Effector CD4-positive, alpha-beta T cell (primary cell): ENCODE measurements around the gene GBX2. TPM values are rescaled to one million over a fixed set of nuclear protein-coding genes. Genes with fewer than 3 reads are reported as not detected.

ENCODE experiments used
- DNase-seq: peaks from one replicate; pipeline ENCODE4 v3.0.0-alpha.2; 2020
- total RNA-seq: gene quantifications from one replicate; lab custom pipeline; 2026; lab: John Stamatoyannopoulos, UW

Gene GBX2
- not detected for total RNA-seq

DNA sequence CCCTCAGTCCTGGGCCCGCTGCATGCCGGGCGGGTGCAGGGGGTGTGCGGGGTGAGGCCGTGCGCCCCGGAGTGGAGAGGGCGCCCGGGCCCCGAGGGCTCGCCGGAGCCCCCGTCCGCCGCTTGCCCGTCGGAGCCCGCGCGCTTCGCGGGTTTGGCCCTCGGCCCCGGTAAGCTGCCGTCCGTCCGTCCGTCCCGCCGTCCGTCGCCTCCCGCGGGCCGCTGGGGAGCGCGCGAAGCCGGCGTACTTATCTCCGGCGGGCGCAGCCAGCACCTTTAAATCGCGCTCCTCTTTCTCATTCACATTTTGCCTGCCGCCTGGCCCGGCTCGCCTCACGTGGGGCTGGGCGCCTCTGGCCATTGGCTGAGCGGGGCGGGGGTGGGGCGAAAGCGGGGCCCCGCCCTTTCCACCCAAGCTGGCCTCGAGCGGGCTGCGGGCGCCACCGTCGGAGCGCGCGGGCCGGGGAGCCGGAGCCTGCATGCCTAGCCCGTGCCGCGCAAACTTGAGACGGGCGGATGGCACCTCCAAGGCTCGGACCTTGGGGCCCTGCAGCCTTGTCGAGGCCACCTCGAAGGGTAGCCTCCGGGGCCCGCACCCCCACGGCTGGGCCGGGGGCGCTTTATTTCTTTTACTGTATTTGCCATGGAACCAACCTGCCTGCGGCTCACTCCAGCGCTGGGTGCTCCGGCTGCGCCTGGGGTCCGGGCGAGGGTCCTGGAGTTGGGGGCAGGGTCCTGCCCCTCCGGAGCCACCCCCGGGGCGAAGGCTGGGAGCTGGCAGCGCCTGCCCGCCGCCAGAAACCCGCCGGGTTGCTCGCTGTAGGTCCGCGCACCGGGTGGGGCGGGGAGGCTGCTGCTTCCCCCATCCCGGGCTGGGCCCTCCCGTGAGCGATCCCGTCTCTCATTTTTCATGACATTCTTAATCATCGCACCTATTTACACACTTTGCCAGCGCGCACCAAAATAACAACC, at the start of gene GBX2:
Gene GBX2, minus strand, starts transcription at position 277 of the 971 bp plus-strand sequence. CDS start 415 bp downstream, outside the sequence.
- no peak for DNase-seq

DNA sequence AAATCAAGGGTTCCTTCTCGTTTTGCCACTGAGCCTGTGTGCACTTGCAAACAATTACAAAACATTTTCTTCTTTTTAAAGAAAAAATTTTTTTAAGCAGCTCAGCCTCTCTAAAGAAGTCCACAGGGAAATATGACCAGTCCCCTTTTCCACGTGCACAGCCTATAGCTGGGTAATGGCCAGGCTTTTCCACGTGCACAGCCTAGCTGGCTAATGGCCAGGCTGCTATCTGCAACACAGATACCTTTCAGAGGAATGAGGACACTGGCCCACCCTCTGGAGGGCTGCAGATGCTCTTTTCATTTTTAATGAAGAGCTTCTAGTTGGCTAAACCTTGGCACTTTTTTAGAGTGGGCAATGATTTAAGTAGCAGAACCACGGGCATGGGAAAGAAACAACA, 49.7 kb upstream of the GBX2 start:
- no peak for DNase-seq

DNA sequence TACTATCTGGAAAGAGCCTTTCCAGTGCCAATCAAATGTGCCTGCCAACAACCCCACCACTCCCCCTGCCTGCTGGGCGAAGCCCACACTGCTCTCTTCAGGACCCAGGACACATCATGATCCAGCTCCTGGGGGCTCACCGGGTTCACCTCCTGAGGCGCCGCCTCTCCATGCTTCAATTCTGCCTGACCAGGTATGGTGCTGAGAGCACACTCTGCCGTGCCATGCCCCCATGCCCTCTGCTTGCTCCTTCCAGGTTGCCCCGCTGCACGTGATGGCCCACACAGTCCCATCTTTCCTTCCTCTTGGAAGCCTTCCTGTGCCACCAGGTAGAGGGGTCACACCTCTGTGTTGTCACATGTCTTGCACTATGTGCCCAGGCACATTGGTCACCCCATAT, 48.5 kb upstream of the GBX2 start:
- DNase-seq, result no peak

GRCh38 chr2:236215761-236216333, 47.7 kb upstream of the GBX2 start:
- DNase-seq, result no peak

DNA sequence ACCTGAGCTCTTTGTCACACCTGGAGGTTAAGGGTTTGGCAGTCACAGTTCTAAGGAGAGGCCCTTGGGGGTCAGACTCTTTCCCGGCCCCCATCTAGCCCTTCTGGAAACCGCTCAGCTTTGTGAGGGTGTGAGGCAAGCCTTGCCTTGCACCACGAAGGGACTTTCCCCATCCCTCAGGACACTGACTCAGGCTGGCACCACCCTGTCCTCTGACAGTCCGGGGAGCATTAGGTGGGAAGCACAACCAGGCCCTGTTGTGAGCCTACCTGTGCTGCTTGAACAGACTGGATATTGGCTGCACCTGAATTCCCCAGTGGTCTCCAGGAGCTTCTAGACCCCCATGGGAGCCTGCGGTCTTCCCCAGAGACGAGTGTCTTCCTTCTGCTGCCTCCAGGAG, 47.0 kb upstream of the GBX2 start:
- DNase-seq, result no peak

DNA sequence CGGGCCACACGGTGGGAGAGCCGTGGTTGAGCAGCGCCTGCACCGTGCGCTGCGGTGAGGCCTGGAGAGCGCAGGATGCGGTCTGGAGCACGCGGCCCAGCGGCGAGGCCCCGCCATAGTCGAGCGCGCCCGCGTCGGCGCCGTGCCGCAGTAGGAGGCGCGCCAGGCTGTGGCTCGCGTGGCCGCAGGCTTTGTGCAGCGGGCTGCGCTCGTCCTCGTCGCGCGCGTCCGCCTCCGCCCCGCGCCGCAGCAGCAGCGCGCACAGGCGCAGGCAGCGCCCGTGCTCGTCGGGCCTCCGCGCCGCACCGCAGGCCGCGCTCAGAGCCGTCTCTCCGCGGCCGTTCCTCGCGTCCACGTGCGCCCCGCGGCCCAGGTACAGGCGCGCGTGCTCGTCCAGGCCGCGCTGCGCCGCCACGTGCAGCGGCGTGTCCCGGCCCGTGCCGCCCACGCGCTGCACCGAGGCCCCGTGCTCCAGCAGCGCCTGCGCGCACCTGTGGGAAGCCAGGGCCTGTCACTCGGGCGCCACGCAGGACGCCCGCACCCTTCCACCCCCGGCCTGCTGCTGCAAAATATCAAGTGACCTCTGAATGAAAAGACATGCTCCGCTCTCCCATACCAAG, 46.3 kb upstream of the GBX2 start:
- no peak for DNase-seq

GRCh38 chr2:236211296-236211695, 43.1 kb upstream of the GBX2 start:
- DNase-seq, result no peak

DNA sequence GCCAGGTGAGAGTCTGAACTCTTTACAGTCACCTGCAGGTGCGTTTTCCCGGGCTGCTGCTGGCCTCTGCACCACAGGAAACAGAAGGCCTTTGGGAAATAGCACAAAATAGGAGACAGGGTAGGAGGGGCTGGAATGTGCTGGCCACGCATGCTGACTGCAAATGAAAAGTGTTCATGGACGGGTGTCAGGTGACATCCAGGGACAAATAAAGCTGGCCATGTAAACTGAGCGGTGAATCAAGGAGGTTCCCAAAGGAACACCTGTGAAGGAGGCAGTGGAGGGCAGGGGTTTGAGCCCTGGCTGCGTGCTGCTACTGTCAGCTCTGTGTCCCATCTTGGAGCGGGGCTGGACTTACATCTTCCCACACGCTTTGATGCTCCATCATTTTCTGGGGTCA, 42.4 kb upstream of the GBX2 start:
- DNase-seq, result no peak

GRCh38 chr2:236209996-236210395, 41.8 kb upstream of the GBX2 start:
- no peak for DNase-seq

DNA sequence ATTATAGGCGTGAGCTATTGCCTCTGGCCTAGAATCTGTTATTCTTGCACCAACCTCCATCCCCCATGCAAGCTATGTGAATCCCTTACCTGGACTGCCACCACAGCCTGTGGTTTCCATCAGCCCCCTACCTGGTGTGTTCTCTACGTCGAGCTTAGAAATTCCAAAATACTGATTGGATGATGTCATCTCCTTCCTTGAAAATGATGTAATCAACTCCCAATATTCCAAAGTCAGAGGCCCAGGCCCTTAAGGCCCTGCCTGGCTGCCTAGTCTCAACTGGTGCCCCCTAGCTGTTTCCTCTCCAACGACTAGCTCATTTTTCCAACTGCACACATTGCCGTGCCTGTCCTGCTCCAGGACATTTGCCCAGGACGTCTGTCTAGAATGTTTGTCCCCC, 41.3 kb upstream of the GBX2 start:
- no peak for DNase-seq

DNA sequence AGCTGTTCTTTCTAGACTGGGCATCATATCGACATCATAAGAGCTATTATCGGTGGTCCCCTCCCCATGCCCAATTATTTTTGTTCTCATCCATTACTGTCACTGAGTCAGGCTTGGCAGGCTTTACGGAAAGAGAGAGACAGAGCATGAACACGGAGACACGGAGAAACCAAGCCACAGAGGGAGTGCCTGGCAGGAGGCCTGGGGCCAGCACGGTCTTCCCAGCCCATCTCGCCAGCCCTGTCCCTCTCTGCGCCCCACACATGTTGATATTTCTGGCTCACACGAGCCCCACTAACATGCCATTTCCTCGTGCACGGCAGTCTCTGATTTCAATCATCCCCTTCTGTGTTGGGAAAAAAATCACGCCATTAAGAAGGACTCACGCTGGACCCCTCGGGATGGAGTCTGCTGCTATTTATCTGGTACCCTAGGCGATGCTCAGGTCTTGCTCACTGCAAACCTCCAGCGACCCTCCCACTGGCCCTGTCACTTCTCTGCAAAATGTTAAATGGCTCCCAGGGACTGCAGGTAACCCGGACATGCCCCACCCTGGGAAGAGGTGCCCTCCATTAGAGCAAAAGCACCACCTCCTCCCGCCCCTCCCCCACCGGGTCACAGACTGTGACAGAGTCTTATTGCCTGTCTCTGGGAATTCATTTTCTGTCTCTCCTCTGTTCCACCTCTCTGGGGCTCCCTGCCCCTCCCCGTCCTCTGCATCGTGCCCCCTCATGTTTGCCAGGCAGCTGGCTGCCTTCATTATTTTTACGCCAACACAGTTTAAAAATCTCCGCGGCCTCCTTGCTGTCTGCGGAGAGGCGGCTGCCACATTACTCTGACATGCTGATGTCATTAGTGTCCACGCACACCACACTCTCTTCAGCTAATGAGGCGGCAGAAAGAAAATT, 40.1 kb upstream of the GBX2 start:
- DNase-seq, result no peak

GRCh38 chr2:236207472-236207871, 39.3 kb upstream of the GBX2 start:
- no peak for DNase-seq

DNA sequence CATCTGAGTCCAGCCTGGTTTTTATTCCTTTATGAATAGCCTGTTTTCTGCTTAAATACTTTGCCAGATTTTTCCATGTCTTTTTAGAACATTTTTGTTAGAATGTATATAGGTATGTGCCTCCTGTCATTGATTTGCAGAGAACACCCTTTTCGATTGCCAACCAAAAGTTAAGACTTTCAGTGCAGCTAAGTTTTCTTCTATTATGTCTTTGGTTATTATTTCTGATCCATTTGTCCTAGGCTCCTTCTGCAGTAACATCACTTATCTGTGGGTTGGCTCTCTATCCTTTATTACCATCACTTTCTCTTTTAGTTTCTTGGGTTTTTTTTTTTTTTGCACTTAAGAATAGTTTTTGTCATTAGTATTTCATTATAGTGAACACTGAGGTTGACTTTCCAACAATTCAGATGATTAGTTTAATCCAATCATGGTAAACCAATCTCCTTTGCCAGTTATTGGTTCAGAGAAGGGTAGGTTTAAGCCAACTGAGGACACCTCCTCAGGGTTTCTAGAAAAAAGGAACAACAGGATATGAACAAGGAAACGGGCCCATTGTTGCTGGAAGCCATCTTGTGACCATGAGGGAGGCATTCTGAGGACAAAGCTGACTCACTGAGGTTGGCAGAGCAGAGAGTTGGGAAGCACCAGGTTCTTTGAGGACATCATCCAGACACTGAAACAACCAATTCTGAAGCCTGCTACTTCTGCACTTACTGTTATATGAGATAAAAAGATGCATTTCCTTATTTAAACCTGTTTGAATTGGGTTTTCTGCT, 37.9 kb upstream of the GBX2 start:
- DNase-seq, result no peak

DNA sequence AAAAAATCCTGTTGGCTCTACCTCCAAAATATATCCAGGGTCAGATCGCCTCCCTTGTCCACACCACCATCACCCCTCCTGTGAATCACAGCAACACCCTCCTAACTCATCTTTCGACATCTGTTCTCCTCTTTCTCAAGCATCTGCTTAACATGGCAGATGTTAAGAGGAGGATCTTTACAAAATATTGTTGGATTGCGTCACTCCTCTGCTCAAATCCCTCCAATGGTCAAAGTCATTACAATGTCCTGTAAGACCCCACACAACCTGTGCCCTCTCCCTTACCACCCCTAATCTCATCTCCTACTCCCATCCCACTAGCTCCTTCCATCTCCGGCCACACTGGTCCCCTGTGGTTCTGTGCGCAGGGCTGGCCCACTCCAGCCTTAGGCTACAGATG, 36.8 kb upstream of the GBX2 start:
- no peak for DNase-seq

DNA sequence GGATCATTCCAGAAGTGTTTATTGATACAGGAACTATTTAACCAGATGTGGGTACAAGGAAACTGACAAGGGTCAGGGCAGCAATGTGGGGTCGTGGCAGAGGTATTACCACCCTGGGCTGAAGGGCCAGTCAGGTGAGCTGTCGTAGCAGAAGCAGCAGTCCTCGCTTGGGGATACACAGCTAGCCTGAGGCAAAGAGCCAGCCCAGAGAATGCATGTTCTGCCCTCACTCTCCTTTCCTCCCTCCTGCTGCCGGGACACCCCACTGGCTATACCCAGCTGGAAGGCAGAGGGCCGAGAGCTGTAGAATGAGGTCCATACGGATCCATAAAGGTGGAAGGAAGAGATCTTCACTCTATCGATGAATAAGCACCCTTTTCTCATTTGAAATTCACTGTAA, 32.2 kb upstream of the GBX2 start:
- no peak for DNase-seq

DNA sequence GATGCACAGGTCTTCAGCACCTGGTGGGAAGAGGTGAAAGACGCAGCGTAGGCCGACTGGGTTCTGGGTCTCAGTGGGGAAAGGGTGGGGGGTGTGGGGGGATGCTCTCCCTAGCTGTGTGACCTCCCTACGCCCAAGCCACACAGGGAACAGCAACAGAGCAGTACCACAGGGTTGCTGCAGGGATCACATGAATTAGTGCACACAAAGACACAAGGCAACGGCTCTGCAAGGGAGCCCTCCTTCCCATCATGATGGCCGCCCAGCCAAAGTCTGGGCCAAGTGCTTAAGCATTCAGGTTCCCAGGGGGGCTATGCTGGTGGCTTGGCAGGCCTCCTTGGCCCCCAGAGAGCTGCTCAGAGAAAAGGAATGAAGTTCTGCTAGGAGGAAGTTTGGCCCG, 28.2 kb upstream of the GBX2 start:
- no peak for DNase-seq

- DNase-seq, result no peak
Measured at GRCh38 chr2:236195726-236196125, 27.5 kb upstream of the GBX2 start.

GRCh38 chr2:236194786-236195185, 26.6 kb upstream of the GBX2 start:
- DNase-seq, result no peak

DNA sequence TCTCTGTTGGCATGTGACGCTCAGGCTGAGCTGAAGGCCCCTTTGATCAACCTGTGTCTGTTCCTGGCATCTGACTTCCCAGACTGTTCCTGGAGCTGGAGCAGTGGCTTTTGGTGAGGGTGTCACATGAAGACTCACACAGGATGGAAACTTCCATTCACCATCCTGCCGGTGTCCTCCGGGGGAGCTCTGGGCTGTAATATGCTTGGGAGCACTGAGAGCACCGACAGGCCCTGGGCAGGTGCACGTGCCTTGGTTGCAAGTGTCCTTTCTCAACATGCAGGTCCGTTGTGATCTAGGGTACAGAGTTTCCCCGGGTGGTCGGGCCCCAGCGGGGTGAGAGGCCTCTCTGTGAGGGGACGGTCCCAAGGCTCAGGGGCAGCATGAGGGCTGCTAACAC, 24.8 kb upstream of the GBX2 start:
- DNase-seq, result no peak

DNA sequence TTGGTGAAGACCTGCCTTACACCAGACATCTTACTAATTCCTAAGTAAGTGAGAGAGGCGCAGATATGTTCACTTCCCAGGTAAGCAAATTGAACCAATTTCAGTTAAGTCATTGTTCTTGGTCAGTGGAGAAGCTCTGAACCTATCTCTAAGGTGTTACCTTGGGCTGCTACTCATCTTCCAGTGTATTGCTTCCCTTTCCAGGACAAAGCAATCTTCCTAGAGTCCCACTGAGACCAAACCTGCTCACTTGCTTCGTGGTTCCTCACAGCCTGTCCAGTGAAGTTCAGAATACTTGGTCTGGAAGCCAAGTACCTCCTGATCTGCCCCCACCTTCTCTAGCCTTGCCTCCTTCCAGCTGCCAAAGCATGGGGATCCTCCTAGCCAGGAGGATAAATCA, 22.5 kb upstream of the GBX2 start:
- no peak for DNase-seq

DNA sequence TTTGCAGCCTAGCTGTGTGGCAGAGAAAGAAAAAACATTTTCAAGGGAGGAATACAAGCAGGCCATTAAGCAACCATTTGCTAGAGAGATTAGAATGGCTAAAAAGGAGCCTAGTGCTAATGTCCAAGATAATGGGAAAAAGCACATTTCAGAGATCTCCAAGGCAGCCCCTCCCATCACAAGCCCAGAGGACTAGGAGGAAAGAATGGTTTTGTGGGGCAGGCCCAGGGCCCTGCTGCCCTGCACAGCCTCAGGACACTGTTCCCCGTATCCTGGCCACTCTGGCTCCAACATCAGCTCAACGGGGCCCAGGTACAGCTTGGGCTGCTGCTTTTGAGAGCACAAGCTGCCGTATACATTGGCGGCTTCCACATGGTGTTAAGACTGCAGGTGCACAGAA, 16.5 kb upstream of the GBX2 start:
- DNase-seq, result no peak
